ENCODE results near the gene MLKL.

DNA sequence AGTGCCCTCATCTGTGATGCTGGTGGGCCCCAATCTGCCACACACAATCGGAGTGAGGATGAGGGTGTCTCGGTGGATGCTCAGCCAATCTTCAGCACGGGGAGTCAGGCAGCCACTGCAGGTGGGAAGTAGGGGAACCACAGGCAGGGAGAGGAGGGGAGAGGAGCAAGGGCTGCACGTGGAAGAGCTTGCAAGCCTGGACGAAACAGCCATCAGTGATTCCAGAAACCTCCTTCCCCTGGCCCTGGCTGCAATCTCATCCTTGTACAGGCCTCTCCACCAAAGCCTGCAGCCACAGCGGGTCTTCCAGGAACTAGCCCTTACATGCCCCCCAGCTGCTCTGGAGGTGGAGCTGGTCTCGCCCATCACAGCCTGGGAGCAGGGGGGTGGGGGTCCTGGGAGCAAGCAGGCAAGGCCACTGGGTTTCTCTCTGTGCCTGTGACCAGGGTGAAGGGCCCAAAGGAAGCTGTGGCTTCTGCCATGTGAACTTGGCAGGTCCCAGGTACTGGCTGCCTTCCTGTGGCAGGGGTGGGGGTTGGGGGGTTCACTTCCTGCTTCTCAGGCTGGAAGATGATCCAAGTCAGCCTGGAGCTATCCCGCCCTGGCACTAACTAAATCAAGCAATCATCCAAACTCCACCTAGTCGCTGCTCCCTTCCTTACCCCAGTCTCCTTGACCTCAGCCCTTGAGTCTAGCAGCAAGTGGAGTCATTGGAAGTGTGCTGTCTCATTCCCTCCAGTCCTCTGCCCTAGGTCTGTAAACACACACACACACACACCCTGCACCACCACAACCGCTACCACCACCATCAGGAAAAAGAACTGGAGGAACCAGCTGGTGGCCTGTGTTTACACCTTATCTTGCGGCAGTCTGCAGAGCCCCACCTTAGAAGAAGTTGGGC, 29.4 kb upstream of the MLKL start:
- TF ChIP-seq, protein P1, sequence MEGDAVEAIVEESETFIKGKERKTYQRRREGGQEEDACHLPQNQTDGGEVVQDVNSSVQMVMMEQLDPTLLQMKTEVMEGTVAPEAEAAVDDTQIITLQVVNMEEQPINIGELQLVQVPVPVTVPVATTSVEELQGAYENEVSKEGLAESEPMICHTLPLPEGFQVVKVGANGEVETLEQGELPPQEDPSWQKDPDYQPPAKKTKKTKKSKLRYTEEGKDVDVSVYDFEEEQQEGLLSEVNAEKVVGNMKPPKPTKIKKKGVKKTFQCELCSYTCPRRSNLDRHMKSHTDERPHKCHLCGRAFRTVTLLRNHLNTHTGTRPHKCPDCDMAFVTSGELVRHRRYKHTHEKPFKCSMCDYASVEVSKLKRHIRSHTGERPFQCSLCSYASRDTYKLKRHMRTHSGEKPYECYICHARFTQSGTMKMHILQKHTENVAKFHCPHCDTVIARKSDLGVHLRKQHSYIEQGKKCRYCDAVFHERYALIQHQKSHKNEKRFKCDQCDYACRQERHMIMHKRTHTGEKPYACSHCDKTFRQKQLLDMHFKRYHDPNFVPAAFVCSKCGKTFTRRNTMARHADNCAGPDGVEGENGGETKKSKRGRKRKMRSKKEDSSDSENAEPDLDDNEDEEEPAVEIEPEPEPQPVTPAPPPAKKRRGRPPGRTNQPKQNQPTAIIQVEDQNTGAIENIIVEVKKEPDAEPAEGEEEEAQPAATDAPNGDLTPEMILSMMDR (conservative IDR thresholded peaks at IDR 0.05 in 1 of 2, IDR thresholded peaks at IDR 0.05 in 1 of 2; ENCODE audit: extremely low read depth in 1 of 2, insufficient read depth in 1 of 2, low read depth in 1 of 2, low read length in 2 of 2), result no peak
- no peak for TF ChIP-seq EZH2 (IDR thresholded peaks at IDR 0.05; ENCODE audit: borderline replicate concordance, low read length)
